NCI-H2029 (cell line): ENCODE results near the gene NISCH.

Experiments
- DNase-seq: peaks from one replicate; lab custom pipeline; 2025; lab: John Stamatoyannopoulos, UW

NISCH gene

DNA sequence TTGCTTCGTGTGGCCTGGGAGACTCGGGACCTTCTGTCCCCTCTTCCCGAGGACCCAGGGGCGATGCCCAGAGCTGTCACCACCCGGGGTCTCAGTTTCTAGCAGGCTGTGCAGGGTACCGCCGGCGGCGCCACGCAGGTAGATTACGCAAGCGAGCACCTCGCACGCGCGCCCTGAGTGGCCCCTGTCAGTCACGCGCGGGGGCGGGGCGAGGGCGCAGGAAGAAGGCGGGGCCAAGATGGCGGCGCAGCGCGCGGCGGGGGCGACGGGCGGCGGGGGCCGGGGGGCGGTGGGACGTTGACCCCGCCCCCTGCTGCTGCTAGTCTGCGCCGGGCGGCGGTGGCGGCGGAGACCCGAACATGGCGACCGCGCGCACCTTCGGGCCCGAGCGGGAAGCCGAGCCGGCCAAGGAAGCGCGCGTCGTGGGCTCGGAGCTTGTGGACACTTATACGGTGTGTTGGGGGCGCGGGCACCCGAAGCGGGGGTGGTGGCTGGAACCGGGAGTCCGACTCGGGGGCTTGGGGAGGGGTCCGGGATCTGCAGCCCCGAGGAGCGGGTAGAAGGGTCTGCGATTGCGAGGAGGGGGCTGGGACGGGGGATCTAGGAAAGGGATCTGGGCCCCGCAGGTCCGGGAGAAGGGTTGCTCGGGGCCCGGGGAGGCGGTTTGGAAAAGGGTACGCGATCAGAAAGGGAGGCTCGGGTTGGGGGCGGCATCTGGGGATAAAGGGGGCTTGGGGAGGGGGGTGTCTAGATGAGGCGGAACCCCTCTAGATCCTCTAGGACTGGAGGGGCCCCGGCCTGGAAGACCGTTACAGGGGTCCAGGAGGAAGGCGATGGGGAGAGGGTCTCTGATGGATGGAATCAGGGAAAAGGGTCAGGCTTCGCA is at the start of gene NISCH:
Gene NISCH, plus strand, starts transcription at position 322 of the 886 bp plus-strand sequence. Its CDS starts 38 bp downstream, at position 360.
- DNase-seq, result peak; percentile 55

- no peak for DNase-seq
Observed at GRCh38 chr3:52406231-52406661, 49.2 kb upstream of the NISCH start.

DNA sequence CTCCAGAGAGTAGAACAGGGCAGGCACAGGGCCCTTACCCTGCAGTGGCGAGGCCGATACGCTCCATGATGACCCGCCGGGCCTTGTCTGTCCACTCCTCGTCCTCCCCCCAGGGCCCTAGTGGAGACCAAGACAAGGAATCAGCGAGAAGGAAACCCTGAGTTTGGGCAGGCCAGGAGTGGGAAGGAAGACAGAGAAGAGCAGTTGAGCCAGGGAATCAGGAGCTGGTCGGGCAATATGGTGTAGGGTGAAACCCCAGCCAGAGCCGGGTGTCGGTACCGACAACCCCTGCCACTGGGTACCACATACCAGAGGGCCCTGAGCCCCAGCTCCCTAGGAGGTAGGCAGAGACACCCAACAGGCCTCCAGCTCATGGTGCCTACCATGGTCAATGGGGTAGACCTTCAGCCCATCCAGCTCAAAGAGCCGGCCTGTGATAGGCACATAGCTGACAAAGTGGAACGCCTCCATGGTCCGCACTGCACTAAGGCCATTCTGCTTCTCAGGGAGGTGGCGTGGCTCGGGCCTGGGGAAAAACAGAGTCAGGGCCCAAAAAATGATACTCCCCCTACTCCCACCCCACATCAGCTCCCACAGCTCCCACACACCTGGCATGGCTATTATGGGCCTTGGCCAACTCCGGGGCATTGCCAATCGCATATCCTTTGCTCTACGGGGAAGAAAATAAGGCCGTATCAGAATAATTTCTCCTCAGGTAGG is 48.5 kb upstream of the NISCH start:
- DNase-seq, result no peak

DNA sequence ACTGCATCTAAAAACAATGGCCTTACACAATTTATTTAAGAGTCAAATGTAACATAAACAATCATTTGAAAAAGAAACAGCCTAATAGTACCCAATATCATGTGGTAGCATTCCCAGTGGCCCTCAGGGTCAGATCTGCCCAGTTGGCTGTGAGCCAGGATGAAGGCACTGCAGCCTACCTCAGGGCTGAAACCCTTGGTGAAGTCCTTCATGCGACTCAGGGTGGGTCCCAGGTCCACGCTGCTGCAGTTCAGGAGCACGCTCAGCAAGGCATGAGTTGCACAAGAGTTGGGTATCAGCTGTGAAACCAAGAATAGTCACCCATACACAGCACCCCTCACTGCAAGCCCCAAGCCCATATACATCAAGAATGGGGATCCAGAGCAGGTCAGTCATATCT is 47.6 kb upstream of the NISCH start:
- DNase-seq, result no peak

- DNase-seq, result no peak
Observed at GRCh38 chr3:52408466-52408865, 46.9 kb upstream of the NISCH start.

GRCh38 chr3:52415800-52416199 is 39.6 kb upstream of the NISCH start:
- no peak for DNase-seq

- no peak for DNase-seq
Observed at GRCh38 chr3:52420388-52420787, 35.0 kb upstream of the NISCH start.

- no peak for DNase-seq
Observed at GRCh38 chr3:52422669-52423068, 32.7 kb upstream of the NISCH start.

- no peak for DNase-seq
Observed at GRCh38 chr3:52423173-52423572, 32.2 kb upstream of the NISCH start.

- no peak for DNase-seq
Observed at GRCh38 chr3:52428151-52429005, 27.0 kb upstream of the NISCH start.

GRCh38 chr3:52429031-52429430 is 26.4 kb upstream of the NISCH start:
- DNase-seq, result no peak

GRCh38 chr3:52429779-52430415 is 25.5 kb upstream of the NISCH start:
- no peak for DNase-seq

DNA sequence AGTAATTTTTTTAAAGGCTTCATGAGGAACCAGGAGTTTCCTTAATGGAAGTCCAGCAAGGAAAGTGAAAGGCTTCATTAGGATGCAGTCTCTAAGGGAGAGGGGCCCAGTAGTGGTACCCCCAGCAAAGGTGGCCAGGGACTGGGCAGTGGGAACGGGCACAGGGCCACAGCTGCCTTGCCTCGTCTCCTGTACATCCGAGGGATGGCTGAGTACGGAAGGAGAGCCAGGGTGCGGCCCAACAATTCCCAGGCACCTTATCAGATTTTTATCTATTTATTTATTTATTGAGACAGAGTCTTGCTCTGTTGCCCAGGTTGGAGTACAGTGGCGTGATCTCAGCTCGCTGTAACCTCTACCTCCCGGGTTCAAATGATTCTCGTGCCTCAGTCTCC is 25.0 kb upstream of the NISCH start:
- DNase-seq, result no peak

GRCh38 chr3:52431459-52432223 is 23.8 kb upstream of the NISCH start:
- no peak for DNase-seq

- no peak for DNase-seq
Observed at GRCh38 chr3:52432225-52432624, 23.2 kb upstream of the NISCH start.

DNA sequence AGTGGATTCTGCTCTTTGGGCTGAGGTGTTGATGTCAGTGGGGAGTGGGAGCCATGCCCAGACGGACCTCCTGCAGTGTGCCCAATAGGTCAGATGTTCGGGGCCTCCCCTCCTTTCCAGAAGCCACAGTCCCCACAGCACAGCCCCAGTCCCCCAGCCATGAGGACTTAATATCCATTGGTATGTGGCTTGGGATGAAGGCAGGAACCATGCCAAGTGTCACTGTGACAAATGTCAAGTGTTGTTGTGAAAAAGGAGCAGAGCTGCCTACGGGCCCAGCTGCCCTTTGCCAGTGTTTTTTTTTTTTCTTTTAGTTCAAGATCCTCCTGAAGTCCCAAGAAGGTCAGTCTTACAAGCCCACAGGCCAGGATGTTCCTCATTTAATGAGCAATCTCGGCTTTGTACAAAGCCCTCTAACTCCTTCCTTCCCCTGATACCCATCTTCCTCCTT is 22.7 kb upstream of the NISCH start:
- no peak for DNase-seq

DNA sequence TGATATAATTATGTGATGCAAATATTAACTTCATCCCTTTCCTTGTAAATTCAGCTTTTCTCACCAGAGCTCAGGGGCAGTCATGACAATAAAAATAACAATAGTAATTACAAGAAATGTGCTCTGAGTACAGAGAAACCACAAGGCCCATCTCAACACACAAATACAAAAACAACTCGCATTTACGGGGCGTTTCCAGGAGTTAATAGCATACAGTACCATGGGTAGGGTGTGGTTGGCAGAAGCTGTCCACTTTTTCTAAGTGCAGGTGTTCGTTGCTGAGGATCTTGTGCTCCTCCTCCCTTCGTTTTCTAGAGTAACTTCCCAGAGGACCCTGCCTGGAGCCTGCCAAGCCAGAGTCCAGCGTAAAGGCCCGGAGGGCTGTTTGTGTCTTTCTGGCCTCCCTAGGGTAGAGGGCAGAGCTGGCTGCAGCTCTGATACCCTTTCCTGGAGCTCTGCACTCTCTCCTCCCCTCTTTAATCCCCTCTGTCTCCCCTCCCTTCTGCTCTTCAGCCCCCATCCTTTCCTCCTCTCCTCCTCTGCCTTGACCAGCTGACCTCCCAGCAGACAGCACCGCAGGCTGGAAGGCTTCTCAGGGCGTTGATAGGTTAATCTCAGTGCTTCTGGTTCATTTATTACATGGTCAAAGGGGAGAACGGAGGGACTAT is 21.9 kb upstream of the NISCH start:
- no peak for DNase-seq

DNA sequence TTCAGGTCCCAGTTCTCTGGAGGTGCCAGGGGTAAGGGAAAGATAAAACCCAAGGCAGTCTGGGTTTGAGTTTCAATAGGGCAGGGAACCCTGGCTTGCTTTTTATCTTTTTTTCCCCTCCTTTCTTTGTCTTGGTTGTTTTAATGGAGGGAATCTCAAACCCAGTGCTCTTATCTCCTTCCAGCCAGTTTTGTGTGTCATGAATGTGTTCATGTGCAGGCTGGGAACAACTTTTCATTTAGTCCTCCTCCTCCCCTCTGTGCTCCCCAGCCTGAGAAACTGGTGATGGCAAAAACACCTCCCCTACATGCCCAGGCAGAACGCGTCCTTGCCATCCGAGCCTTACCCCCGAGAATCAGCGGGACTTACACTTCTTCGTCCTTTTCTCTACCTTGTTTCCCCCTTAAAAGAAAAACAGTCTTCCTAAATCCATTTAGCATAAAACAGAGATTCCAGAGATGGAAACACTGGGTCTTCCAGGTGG is 21.4 kb upstream of the NISCH start:
- DNase-seq, result no peak

GRCh38 chr3:52434491-52435115 is 20.8 kb upstream of the NISCH start:
- DNase-seq, result no peak
